Mesenchymal stem cell (in vitro differentiated cells and primary cell): Measurements from ENCODE around the gene CFB.

Source experiments
- DNase-seq: peaks from one replicate; pipeline ENCODE4 v3.0.0-alpha.2; 2013
- H2AFZ ChIP-seq: one replicate; pipeline ENCODE4 v1.6.1; 2013; ENCODE audit warnings: low read depth, mild to moderate bottlenecking, control low read depth, inconsistent platforms, low read length, moderate library complexity
- H2AK5ac ChIP-seq: 2 replicates; pipeline ENCODE4 v1.6.1; 2013; ENCODE audit warnings: low read length, moderate library complexity, mild to moderate bottlenecking, inconsistent platforms; ENCODE audit not compliant: severe bottlenecking
- H2BK120ac ChIP-seq: one replicate; pipeline ENCODE4 v1.6.1; 2013; ENCODE audit warnings: low read depth, mild to moderate bottlenecking, inconsistent platforms, low read length, moderate library complexity
- H2BK12ac ChIP-seq, 2 experiments: one replicate each; pipeline ENCODE4 v1.6.1; 2013; ENCODE audit warnings: inconsistent platforms in 2 of 2, low read length in 2 of 2, mild to moderate bottlenecking in 2 of 2, moderate library complexity in 2 of 2, control low read depth in 1 of 2
- H2BK15ac ChIP-seq: one replicate; pipeline ENCODE4 v1.6.1; 2013; ENCODE audit warnings: mild to moderate bottlenecking, low read depth, inconsistent platforms; ENCODE audit not compliant: poor library complexity, severe bottlenecking
- H2BK5ac ChIP-seq: 2 replicates; pipeline ENCODE4 v1.6.1; 2013; ENCODE audit warnings: low read depth, mild to moderate bottlenecking, low read length, control low read depth, inconsistent platforms; ENCODE audit not compliant: poor library complexity, severe bottlenecking
- H3K14ac ChIP-seq, 2 experiments: one replicate each; pipeline ENCODE4 v1.6.1; 2013; ENCODE audit warnings: inconsistent platforms in 2 of 2, low read length in 2 of 2, control low read depth in 1 of 2, mild to moderate bottlenecking in 1 of 2, moderate library complexity in 1 of 2
- H3K18ac ChIP-seq, 2 experiments: one replicate each; pipeline ENCODE4 v1.6.1; 2013; ENCODE audit warnings: inconsistent platforms in 2 of 2, low read length in 2 of 2, control low read depth in 1 of 2, low read depth in 1 of 2, mild to moderate bottlenecking in 1 of 2
- H3K23ac ChIP-seq, 2 experiments: one replicate each; pipeline ENCODE4 v1.6.1; 2013; ENCODE audit warnings: inconsistent platforms in 2 of 2, low read length in 2 of 2, mild to moderate bottlenecking in 2 of 2, moderate library complexity in 2 of 2, control low read depth in 1 of 2
- H3K27ac ChIP-seq: 2 replicates; pipeline ENCODE4 v1.5.1; 2013; ENCODE audit warnings: mild to moderate bottlenecking, moderate library complexity, low read length, control low read depth, inconsistent platforms; ENCODE audit not compliant: poor library complexity, severe bottlenecking
- H3K27me3 ChIP-seq, 2 experiments: 2 replicates each; pipeline versions ENCODE4 v1.6.1 to v1.7.0; 2013; ENCODE audit warnings: low read length in 2 of 2, mild to moderate bottlenecking in 2 of 2, moderate library complexity in 2 of 2, control low read depth in 1 of 2, inconsistent platforms in 1 of 2; ENCODE audit not compliant: control insufficient read depth in 1 of 2, insufficient read depth in 1 of 2
- H3K36me3 ChIP-seq, 2 experiments: 2 replicates each; pipeline versions ENCODE4 v1.6.1 to v1.7.0; 2013; ENCODE audit warnings: low read length in 2 of 2, control low read depth in 1 of 2, inconsistent platforms in 1 of 2, low read depth in 1 of 2, mild to moderate bottlenecking in 1 of 2; ENCODE audit not compliant: insufficient read depth in 2 of 2, control insufficient read depth in 1 of 2
- H3K4ac ChIP-seq, 2 experiments: one replicate each; pipeline ENCODE4 v1.6.1; 2013; ENCODE audit warnings: inconsistent platforms in 2 of 2, low read length in 2 of 2, mild to moderate bottlenecking in 2 of 2, moderate library complexity in 2 of 2, control low read depth in 1 of 2, low read depth in 1 of 2
- H3K4me1 ChIP-seq: 2 replicates; pipeline ENCODE4 v1.6.1; 2013; ENCODE audit warnings: low read depth, low read length, control low read depth; ENCODE audit not compliant: control insufficient read depth, insufficient read depth
- H3K4me2 ChIP-seq: 2 replicates; pipeline ENCODE4 v1.6.1; 2013; ENCODE audit warnings: low read length, mild to moderate bottlenecking, inconsistent platforms; ENCODE audit not compliant: poor library complexity, severe bottlenecking
- H3K4me3 ChIP-seq, 2 experiments: 2 replicates each; pipeline versions ENCODE4 v1.5.1 to v1.7.0; 2013; ENCODE audit warnings: low read length in 2 of 2, mild to moderate bottlenecking in 2 of 2, control low read depth in 1 of 2, low read depth in 1 of 2; ENCODE audit not compliant: insufficient read depth in 1 of 2
- H3K79me1 ChIP-seq: replicated peaks from 2 replicates; pipeline ENCODE4 v1.6.1; 2013; ENCODE audit warnings: mild to moderate bottlenecking, control low read depth, low read length, inconsistent platforms; ENCODE audit not compliant: poor library complexity, severe bottlenecking
- H3K9ac ChIP-seq: 2 replicates; pipeline ENCODE4 v1.7.0; 2013; ENCODE audit warnings: mild to moderate bottlenecking, low read length, moderate library complexity
- H3K9me3 ChIP-seq: 2 replicates; pipeline ENCODE4 v1.7.0; 2013; ENCODE audit warnings: mild to moderate bottlenecking, low read length; ENCODE audit not compliant: control insufficient read depth
- H4K8ac ChIP-seq: one replicate; pipeline ENCODE4 v1.6.1; 2013; ENCODE audit warnings: inconsistent platforms, mild to moderate bottlenecking, low read length, moderate library complexity
- H4K91ac ChIP-seq: one replicate; pipeline ENCODE4 v1.6.1; 2013; ENCODE audit warnings: mild to moderate bottlenecking, low read length, inconsistent platforms
- WGBS: methylation state at CpG from one replicate; pipeline ENCODE4 v1.1.7; 2013; ENCODE audit warnings: mixed read lengths; 5-methylcytosine and 5-hydroxymethylcytosine counted together

Gene CFB

GRCh38 chr6:31940256-31940664 lies 5.6 kb upstream of the CFB start:
- H2BK15ac ChIP-seq, result no peak overlapping the region
- peaks cover 6% of the 10 kb centered on the region for H3K4me1 ChIP-seq
- no peak overlapping the region for H3K4ac ChIP-seq
- peak; percentile 69 for DNase-seq
- no peak overlapping the region for H2AFZ ChIP-seq
- H3K4me2 ChIP-seq, result no peak overlapping the region
- no peak overlapping the region for H3K27ac ChIP-seq
- no peak overlapping the region for H3K18ac ChIP-seq
- H3K79me1 ChIP-seq, result no peaks in the 10 kb centered on the region
- no peak overlapping the region for H2BK5ac ChIP-seq
- peaks cover 0 to 25% of the 10 kb centered on the region in 2 experiments for H3K27me3 ChIP-seq
- WGBS, result 24% methylated on average over 6 of the region's 6 CpGs
- H3K9ac ChIP-seq, result no peak overlapping the region
- H3K9me3 ChIP-seq, result no peaks in the 10 kb centered on the region
- no peak overlapping the region for H2BK12ac ChIP-seq
- no peak overlapping the region for H3K23ac ChIP-seq
- H3K14ac ChIP-seq, result no peak overlapping the region
- no peak overlapping the region for H2AK5ac ChIP-seq
- H3K36me3 ChIP-seq, result peaks cover 0 to 7% of the 10 kb centered on the region in 2 experiments
- no peak overlapping the region for H3K4me3 ChIP-seq
- H4K8ac ChIP-seq, result no peak overlapping the region
- H2BK120ac ChIP-seq, result no peak overlapping the region
- no peak overlapping the region for H4K91ac ChIP-seq

GRCh38 chr6:31943742-31944141 lies 2.2 kb upstream of the CFB start:
- H4K8ac ChIP-seq, result no peak overlapping the region
- H3K18ac ChIP-seq, result no peak overlapping the region
- H3K4me1 ChIP-seq, result peaks cover 14% of the 10 kb centered on the region
- peaks cover 0 to 14% of the 10 kb centered on the region in 2 experiments for H3K36me3 ChIP-seq
- H2AFZ ChIP-seq, result no peak overlapping the region
- H2BK5ac ChIP-seq, result no peak overlapping the region
- no peak overlapping the region for H3K4me3 ChIP-seq
- no peak overlapping the region for H3K23ac ChIP-seq
- no peak overlapping the region for H4K91ac ChIP-seq
- no peak overlapping the region for H3K27ac ChIP-seq
- no peak overlapping the region for H2BK12ac ChIP-seq
- no peaks in the 10 kb centered on the region for H3K9me3 ChIP-seq
- H2BK15ac ChIP-seq, result no peak overlapping the region
- H3K9ac ChIP-seq, result no peak overlapping the region
- no peak overlapping the region for H3K4ac ChIP-seq
- H2BK120ac ChIP-seq, result no peak overlapping the region
- DNase-seq, result no peak
- 84% methylated on average over 3 of the region's 3 CpGs for WGBS
- H3K4me2 ChIP-seq, result no peak overlapping the region
- H3K27me3 ChIP-seq, result peaks cover 0 to 25% of the 10 kb centered on the region in 2 experiments
- no peak overlapping the region for H2AK5ac ChIP-seq
- H3K79me1 ChIP-seq, result no peaks in the 10 kb centered on the region
- H3K14ac ChIP-seq, result no peak overlapping the region

- WGBS, result 90% methylated on average over 9 of the region's 9 CpGs
These were observed 765 bp upstream of the CFB start for GRCh38 chr6:31945154-31945506.

GRCh38 chr6:31946370-31946885 lies 533 bp downstream of the CFB start:
- no peak overlapping the region for H2AK5ac ChIP-seq

More at GRCh38 chr6:31945154-31945506, 765 bp upstream of the CFB start:
- peak overlapping the region in 1 of 2 experiments; percentile 72 for H3K4me3 ChIP-seq
- no peak overlapping the region for H3K27ac ChIP-seq
- H3K79me1 ChIP-seq, result no peaks in the 10 kb centered on the region
- no peak overlapping the region for H2BK5ac ChIP-seq
- H2BK120ac ChIP-seq, result no peak overlapping the region
- H3K9ac ChIP-seq, result peak overlapping the region; percentile 81
- no peak overlapping the region for H2AFZ ChIP-seq
- H3K9me3 ChIP-seq, result no peaks in the 10 kb centered on the region
- peaks cover 0 to 19% of the 10 kb centered on the region in 2 experiments for H3K27me3 ChIP-seq
- peak overlapping the region; percentile 40 for H4K8ac ChIP-seq
- H2BK12ac ChIP-seq, result no peak overlapping the region
- no peak overlapping the region for H3K23ac ChIP-seq
- no peak overlapping the region for H3K4ac ChIP-seq
- no peak overlapping the region for H3K4me2 ChIP-seq
- H2BK15ac ChIP-seq, result no peak overlapping the region
- H3K36me3 ChIP-seq, result peaks cover 2 to 7% of the 10 kb centered on the region in 2 experiments
- H2AK5ac ChIP-seq, result no peak overlapping the region
- no peak overlapping the region for H3K18ac ChIP-seq
- DNase-seq, result no peak
- H3K14ac ChIP-seq, result no peak overlapping the region
- peak overlapping the region; percentile 54 for H4K91ac ChIP-seq
- H3K4me1 ChIP-seq, result peaks cover 16% of the 10 kb centered on the region

More at GRCh38 chr6:31946370-31946885, 533 bp downstream of the CFB start:
- peak overlapping the region; percentile 81 for H3K9ac ChIP-seq
- peaks cover 15% of the 10 kb centered on the region in 2 experiments for H3K36me3 ChIP-seq
- H2AFZ ChIP-seq, result no peak overlapping the region
- H2BK5ac ChIP-seq, result no peak overlapping the region
- no peak overlapping the region for H2BK15ac ChIP-seq
- peaks cover 0 to 19% of the 10 kb centered on the region in 2 experiments for H3K27me3 ChIP-seq
- H2BK12ac ChIP-seq, result no peak overlapping the region
- H2BK120ac ChIP-seq, result no peak overlapping the region
- H3K18ac ChIP-seq, result no peak overlapping the region
- H3K4me3 ChIP-seq, result peak overlapping the region in 1 of 2 experiments; percentile 72
- H3K9me3 ChIP-seq, result no peaks in the 10 kb centered on the region
- no peak overlapping the region for H3K4me2 ChIP-seq
- H4K91ac ChIP-seq, result no peak overlapping the region
- H3K4ac ChIP-seq, result no peak overlapping the region
- DNase-seq, result no peak
- H3K79me1 ChIP-seq, result no peaks in the 10 kb centered on the region
- no peak overlapping the region for H3K23ac ChIP-seq
- no peak overlapping the region for H4K8ac ChIP-seq
- H3K27ac ChIP-seq, result no peak overlapping the region
- H3K14ac ChIP-seq, result no peak overlapping the region
- 77% methylated on average over 11 of the region's 11 CpGs for WGBS
- H3K4me1 ChIP-seq, result peaks cover 15% of the 10 kb centered on the region
